Neural cell (in vitro differentiated cells): ENCODE data around the gene TSGA10IP. TPM values are rescaled to one million over a fixed set of nuclear protein-coding genes. Genes with fewer than 3 reads are reported as not detected.

Experiments used
- H2AFZ ChIP-seq: fragments of 200-600, 300-800 bp; sonication (generic), shearing (Covaris generic); 2 replicates; pipeline ENCODE4 v1.6.0; 2014; ENCODE audit warnings: low read depth, mild to moderate bottlenecking, antibody characterized with exemption, low read length, moderate library complexity
- H3F3A ChIP-seq: fragments of 200-600 bp; shearing (Covaris generic); 2 replicates; pipeline ENCODE4 v1.6.1; 2016; ENCODE audit warnings: mild to moderate bottlenecking, moderate library complexity, mixed read lengths, antibody characterized with exemption, low read length; ENCODE audit not compliant: insufficient read depth, poor library complexity, severe bottlenecking
- H3K27ac ChIP-seq: fragments of 200-600, 300-800 bp; sonication (generic), shearing (Covaris generic); 2 replicates; pipeline ENCODE4 v1.5.1; 2014; ENCODE audit warnings: mild to moderate bottlenecking, low read length, moderate library complexity
- H3K27me3 ChIP-seq: fragments of 300-800, 200-600 bp; sonication (generic), shearing (Covaris generic); 2 replicates; pipeline ENCODE4 v1.6.0; 2014; ENCODE audit warnings: mild to moderate bottlenecking, low read depth, low read length, moderate library complexity; ENCODE audit not compliant: insufficient read depth
- H3K36me3 ChIP-seq: fragments of 300-800, 200-600 bp; sonication (generic), shearing (Covaris generic); 2 replicates; pipeline ENCODE4 v1.5.1; 2014; ENCODE audit warnings: mild to moderate bottlenecking, antibody characterized with exemption, low read length, moderate library complexity; ENCODE audit not compliant: insufficient read depth
- H3K4me2 ChIP-seq: fragments of 300-800, 200-600 bp; sonication (generic), shearing (Covaris generic); 2 replicates; pipeline ENCODE4 v1.6.0; 2014; ENCODE audit warnings: mild to moderate bottlenecking, low read length
- H3K4me3 ChIP-seq: fragments of 300-800, 200-600 bp; sonication (generic), shearing (Covaris generic); 2 replicates; pipeline ENCODE4 v1.5.1; 2014; ENCODE audit warnings: mild to moderate bottlenecking, low read length, moderate library complexity
- H3K79me2 ChIP-seq: fragments of 200-600 bp; shearing (Covaris generic); replicated peaks from 2 replicates; pipeline ENCODE4 v1.6.0; 2014; ENCODE audit warnings: mild to moderate bottlenecking, low read length, moderate library complexity; ENCODE audit not compliant: insufficient read depth
- H3K9ac ChIP-seq: fragments of 300-800, 200-600 bp; sonication (generic), shearing (Covaris generic); 2 replicates; pipeline ENCODE4 v1.6.1; 2016; ENCODE audit warnings: mild to moderate bottlenecking, low read length, mixed read lengths
- H3K9me2 ChIP-seq: fragments of 200-600 bp; shearing (Covaris generic); 2 replicates; pipeline ENCODE4 v1.6.1; 2016; ENCODE audit warnings: mild to moderate bottlenecking, low read length, mixed read lengths; ENCODE audit not compliant: insufficient read depth
- H3K9me3 ChIP-seq: fragments of 200-600, 300-800 bp; sonication (generic), shearing (Covaris generic); 2 replicates; pipeline ENCODE4 v1.6.1; 2016; ENCODE audit warnings: mild to moderate bottlenecking, mixed run types, low read length, moderate library complexity, mixed read lengths
- H4K20me1 ChIP-seq: fragments of 200-600 bp; shearing (Covaris generic); 2 replicates; pipeline ENCODE4 v1.6.1; 2016; ENCODE audit warnings: mild to moderate bottlenecking, mixed run types; ENCODE audit not compliant: insufficient read depth
- EP300 ChIP-seq: fragments of 450-650 bp; conservative IDR thresholded peaks from 2 replicates; pipeline ENCODE4 v1.6.1; 2014; ENCODE audit warnings: antibody characterized with exemption, mild to moderate bottlenecking, moderate library complexity; ENCODE audit not compliant: poor library complexity, severe bottlenecking
- EZH2 ChIP-seq: fragments of 200-600, 300-800 bp; shearing (Covaris generic), sonication (generic); IDR thresholded peaks from 2 replicates; pipeline ENCODE4 v1.6.1; 2014; ENCODE audit warnings: antibody characterized with exemption, low read length, borderline replicate concordance, mild to moderate bottlenecking; ENCODE audit not compliant: insufficient read depth, poor library complexity, severe bottlenecking
- MXI1 ChIP-seq: fragments of 450-650 bp; conservative IDR thresholded peaks from 2 replicates; pipeline ENCODE4 v1.6.1; 2014; ENCODE audit warnings: antibody characterized with exemption, mild to moderate bottlenecking; ENCODE audit not compliant: poor library complexity, severe bottlenecking
- POLR2AphosphoS5 ChIP-seq: IDR thresholded peaks from 2 replicates; pipeline ENCODE4 v1.6.1; 2012
- RAD21 ChIP-seq: fragments of 450-650 bp; conservative IDR thresholded peaks from 2 replicates; pipeline ENCODE4 v1.6.1; 2014; ENCODE audit warnings: antibody characterized with exemption, mild to moderate bottlenecking, moderate library complexity
- SMC3 ChIP-seq: fragments of 450-650 bp; conservative IDR thresholded peaks from 2 replicates; pipeline ENCODE4 v1.6.1; 2014; ENCODE audit warnings: antibody characterized with exemption, mild to moderate bottlenecking, moderate library complexity; ENCODE audit not compliant: poor library complexity
- TAF1 ChIP-seq: IDR thresholded peaks from 2 replicates; pipeline ENCODE4 v1.6.1; 2012; ENCODE audit warnings: low read depth
- polyA plus RNA-seq: library from polyadenylated mRNA; depleted of rRNA; stranded (reverse); fragments of >200 nt; gene quantifications from 2 replicates; pipeline ENCODE4 v1.2.3, GENCODE V29; 2014
- TF ChIP-seq, protein P1 (sequence below): IDR thresholded peaks from 2 replicates; pipeline ENCODE4 v1.6.1; 2012; ENCODE audit warnings: borderline replicate concordance
- TF ChIP-seq, protein P2 (sequence below): fragments of 450-650 bp; IDR thresholded peaks from 2 replicates; pipeline ENCODE4 v1.5.1; 2014; ENCODE audit warnings: antibody characterized with exemption, mild to moderate bottlenecking, moderate library complexity; ENCODE audit not compliant: poor library complexity, severe bottlenecking

Gene TSGA10IP
- polyA plus RNA-seq, 1 donor from 2014 or later = 0.53 TPM

DNA sequence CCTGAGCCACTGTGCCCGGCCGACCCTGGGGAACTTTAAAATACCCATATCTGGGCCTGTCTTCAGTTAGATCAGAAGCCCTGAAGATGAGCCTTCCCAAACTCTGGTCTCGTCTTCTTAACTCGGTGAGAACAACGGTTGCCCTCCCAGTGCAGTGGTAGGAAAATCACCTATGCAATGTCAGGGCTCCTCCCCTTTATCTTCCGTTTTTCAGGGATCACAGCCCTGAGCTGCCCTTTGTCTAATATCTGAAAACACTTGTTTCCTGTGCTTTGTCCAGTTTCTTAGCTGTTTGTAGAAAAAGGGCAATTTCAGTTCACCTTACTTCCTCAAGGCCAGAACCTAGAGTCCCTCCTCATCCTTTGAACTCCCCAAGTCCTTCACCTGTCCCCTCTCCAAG is 16.6 kb upstream of the TSGA10IP start:
- TF ChIP-seq RAD21 (no peak), POLR2AphosphoS5 (no peak), SMC3 (no peak), EP300 (no peak), MXI1 (no peak), TAF1 (no peak), EZH2 (no peak)
- TF ChIP-seq, protein P1, sequence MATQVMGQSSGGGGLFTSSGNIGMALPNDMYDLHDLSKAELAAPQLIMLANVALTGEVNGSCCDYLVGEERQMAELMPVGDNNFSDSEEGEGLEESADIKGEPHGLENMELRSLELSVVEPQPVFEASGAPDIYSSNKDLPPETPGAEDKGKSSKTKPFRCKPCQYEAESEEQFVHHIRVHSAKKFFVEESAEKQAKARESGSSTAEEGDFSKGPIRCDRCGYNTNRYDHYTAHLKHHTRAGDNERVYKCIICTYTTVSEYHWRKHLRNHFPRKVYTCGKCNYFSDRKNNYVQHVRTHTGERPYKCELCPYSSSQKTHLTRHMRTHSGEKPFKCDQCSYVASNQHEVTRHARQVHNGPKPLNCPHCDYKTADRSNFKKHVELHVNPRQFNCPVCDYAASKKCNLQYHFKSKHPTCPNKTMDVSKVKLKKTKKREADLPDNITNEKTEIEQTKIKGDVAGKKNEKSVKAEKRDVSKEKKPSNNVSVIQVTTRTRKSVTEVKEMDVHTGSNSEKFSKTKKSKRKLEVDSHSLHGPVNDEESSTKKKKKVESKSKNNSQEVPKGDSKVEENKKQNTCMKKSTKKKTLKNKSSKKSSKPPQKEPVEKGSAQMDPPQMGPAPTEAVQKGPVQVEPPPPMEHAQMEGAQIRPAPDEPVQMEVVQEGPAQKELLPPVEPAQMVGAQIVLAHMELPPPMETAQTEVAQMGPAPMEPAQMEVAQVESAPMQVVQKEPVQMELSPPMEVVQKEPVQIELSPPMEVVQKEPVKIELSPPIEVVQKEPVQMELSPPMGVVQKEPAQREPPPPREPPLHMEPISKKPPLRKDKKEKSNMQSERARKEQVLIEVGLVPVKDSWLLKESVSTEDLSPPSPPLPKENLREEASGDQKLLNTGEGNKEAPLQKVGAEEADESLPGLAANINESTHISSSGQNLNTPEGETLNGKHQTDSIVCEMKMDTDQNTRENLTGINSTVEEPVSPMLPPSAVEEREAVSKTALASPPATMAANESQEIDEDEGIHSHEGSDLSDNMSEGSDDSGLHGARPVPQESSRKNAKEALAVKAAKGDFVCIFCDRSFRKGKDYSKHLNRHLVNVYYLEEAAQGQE = no peak
- TF ChIP-seq, protein P2, sequence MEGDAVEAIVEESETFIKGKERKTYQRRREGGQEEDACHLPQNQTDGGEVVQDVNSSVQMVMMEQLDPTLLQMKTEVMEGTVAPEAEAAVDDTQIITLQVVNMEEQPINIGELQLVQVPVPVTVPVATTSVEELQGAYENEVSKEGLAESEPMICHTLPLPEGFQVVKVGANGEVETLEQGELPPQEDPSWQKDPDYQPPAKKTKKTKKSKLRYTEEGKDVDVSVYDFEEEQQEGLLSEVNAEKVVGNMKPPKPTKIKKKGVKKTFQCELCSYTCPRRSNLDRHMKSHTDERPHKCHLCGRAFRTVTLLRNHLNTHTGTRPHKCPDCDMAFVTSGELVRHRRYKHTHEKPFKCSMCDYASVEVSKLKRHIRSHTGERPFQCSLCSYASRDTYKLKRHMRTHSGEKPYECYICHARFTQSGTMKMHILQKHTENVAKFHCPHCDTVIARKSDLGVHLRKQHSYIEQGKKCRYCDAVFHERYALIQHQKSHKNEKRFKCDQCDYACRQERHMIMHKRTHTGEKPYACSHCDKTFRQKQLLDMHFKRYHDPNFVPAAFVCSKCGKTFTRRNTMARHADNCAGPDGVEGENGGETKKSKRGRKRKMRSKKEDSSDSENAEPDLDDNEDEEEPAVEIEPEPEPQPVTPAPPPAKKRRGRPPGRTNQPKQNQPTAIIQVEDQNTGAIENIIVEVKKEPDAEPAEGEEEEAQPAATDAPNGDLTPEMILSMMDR = no peak
- Histone ChIP-seq H2AFZ (no peak overlapping the region), H3K4me3 (no peak overlapping the region), H3K36me3 (no peaks in the 10 kb centered on the region), H3K27me3 (no peaks in the 10 kb centered on the region), H3K27ac (no peak overlapping the region), H4K20me1 (no peaks in the 10 kb centered on the region), H3K79me2 (no peaks in the 10 kb centered on the region), H3F3A (no peaks in the 10 kb centered on the region), H3K9ac (no peak overlapping the region), H3K4me2 (no peak overlapping the region), H3K9me2 (no peaks in the 10 kb centered on the region), H3K9me3 (no peaks in the 10 kb centered on the region)

DNA sequence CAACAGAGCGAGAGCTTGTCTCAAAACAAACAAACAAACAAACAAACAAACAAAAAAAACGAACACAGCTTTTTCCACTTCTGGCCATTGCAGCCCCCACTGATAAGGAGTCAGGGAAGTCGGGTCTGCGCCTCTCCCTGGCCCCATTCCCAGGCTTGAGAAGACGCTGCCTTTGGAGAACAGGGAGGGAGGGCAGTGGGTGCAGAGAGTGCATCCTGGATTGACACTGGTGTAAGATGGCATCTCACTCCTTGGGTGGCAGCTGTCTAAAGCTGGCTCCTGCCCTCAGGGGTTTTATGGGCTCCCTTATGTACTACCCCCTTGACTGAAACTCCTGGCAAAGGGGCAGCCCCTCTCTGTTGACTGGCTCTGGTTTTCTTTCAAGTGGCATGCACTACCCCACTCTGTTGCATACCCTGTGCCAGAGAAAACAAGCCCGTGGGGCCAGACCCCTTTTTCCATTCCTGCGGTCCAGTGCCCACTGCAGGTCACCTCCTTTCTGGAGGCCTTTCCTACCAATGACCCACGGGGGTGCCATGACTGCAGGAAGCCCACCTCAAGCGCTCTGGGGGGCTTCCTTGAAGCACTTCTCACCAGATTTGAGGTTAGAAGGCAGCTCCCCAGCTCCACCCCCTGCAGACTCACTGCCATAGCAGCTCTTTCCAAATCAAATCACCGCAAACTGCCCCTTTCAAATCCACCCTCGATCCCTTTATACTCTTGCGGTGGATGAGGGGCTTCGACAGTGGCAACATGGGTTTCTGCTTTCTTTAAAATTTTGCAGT is 13.3 kb upstream of the TSGA10IP start:
- Histone ChIP-seq H4K20me1 (no peaks in the 10 kb centered on the region), H3K36me3 (no peaks in the 10 kb centered on the region), H3K9me2 (no peaks in the 10 kb centered on the region), H3K4me2 (no peak overlapping the region), H3K79me2 (no peaks in the 10 kb centered on the region), H3K27ac (no peak overlapping the region), H3K9ac (no peak overlapping the region), H3K9me3 (no peaks in the 10 kb centered on the region), H3K4me3 (no peak overlapping the region), H2AFZ (no peak overlapping the region), H3K27me3 (no peaks in the 10 kb centered on the region), H3F3A (no peaks in the 10 kb centered on the region)
- TF ChIP-seq RAD21 (no peak), EP300 (no peak), EZH2 (no peak), POLR2AphosphoS5 (no peak), SMC3 (no peak), MXI1 (no peak), TAF1 (no peak)
- TF ChIP-seq, protein P1 = no peak
- TF ChIP-seq, protein P2 = no peak
